HG03378 (cell line): Measurements from ENCODE around the gene CEP120.
"Not testable (repeated sequence)": the region's sequence is repeated elsewhere in the genome, so short reads cannot be mapped to it uniquely, and the experiment has no call there.

Source experiments
- ATAC-seq: cut with Tn5 transposase; IDR thresholded peaks from one replicate; pipeline ENCODE4 v1.9.1; 2021; ENCODE audit warnings: mild to moderate bottlenecking, moderate library complexity; ENCODE audit not compliant: unreplicated experiment

Gene CEP120

GRCh38 chr5:123391009-123391408, 32.2 kb downstream of the CEP120 start:
- no peak for ATAC-seq

- ATAC-seq: no peak
These were observed 33.4 kb downstream of the CEP120 start for GRCh38 chr5:123389794-123390193.

GRCh38 chr5:123387313-123387712, 35.9 kb downstream of the CEP120 start:
- no peak for ATAC-seq

GRCh38 chr5:123382252-123382651, 41.0 kb downstream of the CEP120 start:
- no peak for ATAC-seq

- no peak for ATAC-seq
These were observed 51.5 kb downstream of the CEP120 start for GRCh38 chr5:123371575-123372179.

DNA sequence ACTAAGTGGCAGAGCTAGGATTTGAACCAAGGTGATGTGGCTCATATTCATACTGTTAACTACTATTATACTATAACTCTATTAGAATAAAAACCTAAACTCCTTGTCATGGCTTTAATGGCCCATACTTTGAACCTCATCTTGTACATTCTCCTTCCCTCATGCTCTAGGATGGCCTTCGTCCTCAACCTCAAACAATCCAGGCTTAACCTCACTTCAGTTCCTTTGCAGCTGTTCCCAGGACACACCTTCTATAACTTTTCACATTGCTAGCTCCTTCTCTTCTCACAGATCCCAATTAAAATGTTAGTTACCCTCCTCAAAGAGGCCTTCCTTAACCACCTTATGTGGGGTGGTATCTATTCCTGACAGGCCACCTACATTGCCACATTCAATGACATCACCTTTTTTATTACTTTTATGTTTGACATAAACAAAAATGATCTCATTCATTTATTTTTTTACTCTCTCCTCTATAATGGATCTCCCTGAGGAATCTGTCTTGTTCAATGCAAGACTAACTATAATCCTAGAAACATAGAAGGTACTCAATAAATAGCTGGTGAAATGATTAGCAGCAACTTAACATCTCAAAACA, 53.7 kb downstream of the CEP120 start:
- ATAC-seq: no peak

GRCh38 chr5:123367739-123368138, 55.5 kb downstream of the CEP120 start:
- no peak for ATAC-seq

GRCh38 chr5:123365156-123365555, 58.0 kb downstream of the CEP120 start:
- no peak for ATAC-seq

DNA sequence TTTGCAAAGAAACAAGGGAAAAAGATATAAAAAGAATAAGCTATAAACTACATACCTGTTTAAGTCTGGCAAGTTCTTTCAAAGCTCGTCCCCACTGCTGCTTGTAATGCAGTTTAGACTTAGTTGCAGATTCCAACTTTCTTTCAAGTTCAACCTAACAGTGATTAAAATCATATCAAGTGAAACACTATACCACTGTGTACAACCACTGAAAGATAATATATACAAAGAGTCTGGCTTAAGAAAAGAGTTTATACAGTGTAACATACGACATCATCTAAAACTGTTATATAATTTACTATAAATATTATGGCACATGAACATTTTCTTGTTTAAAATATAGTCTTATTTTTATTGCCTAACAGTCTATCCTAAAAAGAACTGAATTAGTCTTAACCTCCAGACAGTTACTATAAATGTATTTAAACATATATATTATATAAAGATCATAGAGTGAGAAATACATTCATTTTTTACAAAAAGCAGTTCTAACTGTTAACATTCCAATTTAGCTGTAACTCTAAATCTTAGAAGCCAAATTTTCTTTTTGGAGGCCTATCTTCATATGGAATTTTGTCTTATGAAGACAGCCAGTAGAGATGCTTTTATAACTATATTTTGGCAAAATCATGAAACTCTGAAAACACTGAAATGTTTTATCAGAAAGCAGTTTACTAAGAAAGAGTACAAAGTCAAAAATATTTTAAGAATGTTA, 58.6 kb downstream of the CEP120 start:
- ATAC-seq: no peak

GRCh38 chr5:123360910-123361309, 62.3 kb downstream of the CEP120 start:
- no peak for ATAC-seq

- no peak for ATAC-seq
These were observed 63.0 kb downstream of the CEP120 start for GRCh38 chr5:123360201-123360571.

GRCh38 chr5:123359454-123360200, 63.6 kb downstream of the CEP120 start:
- no peak for ATAC-seq

DNA sequence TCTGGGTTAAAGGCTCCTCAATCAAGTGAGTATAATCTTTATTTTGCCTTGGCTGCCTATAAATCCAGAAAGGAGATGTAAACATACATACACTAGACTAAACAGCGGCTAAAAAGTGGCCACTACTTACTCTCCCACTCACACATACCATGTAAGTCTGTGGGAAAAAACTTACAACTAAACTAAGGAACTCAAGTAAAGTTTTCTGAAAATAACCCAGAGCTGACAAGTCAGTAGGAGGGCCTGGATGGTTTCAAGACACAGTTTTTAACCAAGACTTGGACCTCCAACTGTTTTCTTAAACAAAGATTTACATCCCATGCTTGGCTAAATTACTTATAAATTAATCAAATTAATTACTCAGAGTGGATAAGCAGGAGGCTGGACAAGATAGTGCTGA, 64.5 kb downstream of the CEP120 start:
- no peak for ATAC-seq

DNA sequence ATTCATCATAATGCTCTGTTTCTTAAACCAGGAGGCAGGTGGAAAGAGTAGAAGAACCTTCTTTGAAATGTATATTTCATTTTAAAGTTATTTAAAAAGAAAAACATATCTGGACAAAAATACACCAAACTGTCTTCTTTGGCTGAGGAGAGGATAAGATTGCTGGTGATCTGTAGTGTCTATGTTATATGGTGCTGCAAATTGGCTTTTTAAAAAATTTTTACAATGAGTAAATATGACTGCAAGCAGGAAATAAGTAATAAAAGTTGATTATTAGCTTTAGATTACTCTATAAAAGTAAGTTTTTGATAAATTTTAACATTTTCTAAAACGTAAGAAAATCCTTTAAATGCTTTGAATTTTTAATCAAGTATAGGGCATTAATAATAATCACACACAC, 64.9 kb downstream of the CEP120 start:
- ATAC-seq: no peak

DNA sequence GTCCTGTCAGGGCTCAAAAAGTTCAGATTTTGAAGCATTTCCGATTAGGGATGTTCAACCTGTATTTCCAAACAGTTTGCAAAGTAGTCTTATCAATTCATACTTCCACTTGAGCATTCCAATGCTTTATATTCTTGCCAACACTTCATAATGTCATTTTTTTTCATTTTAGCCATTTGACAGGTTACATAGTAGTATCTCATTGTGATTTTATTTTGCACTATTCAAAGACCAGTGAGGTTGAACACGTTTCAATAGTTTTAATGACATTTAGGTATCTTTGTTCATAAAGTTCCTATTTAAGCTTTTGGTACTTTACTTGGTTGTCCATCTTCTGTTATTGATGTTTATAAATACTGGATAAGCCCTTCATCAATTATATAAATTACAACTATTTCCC, 71.4 kb downstream of the CEP120 start:
- no peak for ATAC-seq

DNA sequence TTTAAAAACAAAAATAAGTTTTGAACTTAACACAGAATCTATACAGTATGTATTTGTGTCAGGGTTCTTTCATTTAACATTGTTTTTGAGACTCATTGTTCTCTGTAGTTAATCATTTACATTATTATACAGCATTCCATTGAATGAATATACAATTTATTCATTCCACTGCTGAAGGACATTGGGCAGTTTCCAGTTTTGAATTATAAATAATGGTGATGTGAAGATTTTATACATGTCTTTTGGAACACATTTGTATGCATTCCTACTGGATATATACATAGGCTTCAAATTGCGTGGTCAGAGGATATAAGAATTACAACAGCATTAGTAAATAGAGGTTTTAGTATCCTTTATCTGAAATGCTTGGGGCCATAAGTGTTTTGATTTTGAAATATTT, 72.0 kb downstream of the CEP120 start:
- ATAC-seq: no peak

- no peak for ATAC-seq
These were observed 72.5 kb downstream of the CEP120 start for GRCh38 chr5:123350742-123351141.

- no peak for ATAC-seq
These were observed 78.3 kb downstream of the CEP120 start for GRCh38 chr5:123344816-123345426.

GRCh38 chr5:123340928-123341327, 82.3 kb downstream of the CEP120 start:
- ATAC-seq: no peak

- ATAC-seq: not testable (repeated sequence)
These were observed 114.8 kb downstream of the CEP120 start for GRCh38 chr5:123308377-123308776.

DNA sequence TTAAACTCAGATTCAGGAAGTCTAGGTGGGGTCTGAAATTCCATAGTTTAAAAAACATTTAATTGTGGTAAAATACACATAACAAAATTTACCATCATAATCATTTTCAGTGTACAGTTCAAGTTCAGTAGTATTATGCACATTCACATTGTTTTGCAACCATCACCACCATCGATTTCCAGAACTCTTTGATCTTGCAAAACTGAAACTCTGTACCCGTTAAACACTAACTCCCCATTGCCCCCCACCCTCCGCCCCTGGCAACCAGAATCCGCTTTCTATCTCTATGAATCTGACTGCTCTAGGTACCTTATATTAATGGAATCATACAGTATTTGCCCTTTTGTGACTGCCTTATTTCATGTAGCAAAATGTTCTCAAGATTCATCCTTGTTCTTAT, 117.5 kb downstream of the CEP120 start:
- ATAC-seq: no peak
